Bronchial epithelial cell (primary cell): Measurements from ENCODE around the gene CACNA1S. TPM values are rescaled to one million over a fixed set of nuclear protein-coding genes. Genes with fewer than 3 reads are reported as not detected.

Source experiments
- DNase-seq: peaks from one replicate; pipeline ENCODE4 v3.0.0-alpha.2; 2010; ENCODE audit warnings: low read depth
- FAIRE-seq: peaks from 2 replicates; lab custom pipeline; 2011; peaks lifted over from hg19 to GRCh38; lab: Jason Lieb, UNC
- H3K27me3 ChIP-seq: 2 replicates; pipeline ENCODE4 v1.5.1; 2011; ENCODE audit warnings: low read length; ENCODE audit not compliant: control insufficient read depth, insufficient read depth
- H3K36me3 ChIP-seq: 2 replicates; pipeline ENCODE4 v1.5.1; 2011; ENCODE audit warnings: low read length; ENCODE audit not compliant: control insufficient read depth, insufficient read depth
- H3K4me3 ChIP-seq: 2 replicates; pipeline ENCODE4 v1.5.1; 2011; ENCODE audit warnings: mild to moderate bottlenecking, low read depth, low read length, control low read depth
- total RNA-seq: library from RNA; depleted of rRNA; stranded (reverse); fragments of >200 nt; gene quantifications from 2 replicates; pipeline ENCODE4 v1.2.1, GENCODE V29; 2014
- TF ChIP-seq, protein P1 (sequence below): IDR thresholded peaks from 2 replicates; pipeline ENCODE4 v1.5.1; 2011; ENCODE audit warnings: mild to moderate bottlenecking, moderate library complexity, low read length, control low read depth, inconsistent platforms; ENCODE audit not compliant: insufficient read depth, severe bottlenecking

Gene CACNA1S
- total RNA-seq, 1 donor from 2014 or later, result not detected

DNA sequence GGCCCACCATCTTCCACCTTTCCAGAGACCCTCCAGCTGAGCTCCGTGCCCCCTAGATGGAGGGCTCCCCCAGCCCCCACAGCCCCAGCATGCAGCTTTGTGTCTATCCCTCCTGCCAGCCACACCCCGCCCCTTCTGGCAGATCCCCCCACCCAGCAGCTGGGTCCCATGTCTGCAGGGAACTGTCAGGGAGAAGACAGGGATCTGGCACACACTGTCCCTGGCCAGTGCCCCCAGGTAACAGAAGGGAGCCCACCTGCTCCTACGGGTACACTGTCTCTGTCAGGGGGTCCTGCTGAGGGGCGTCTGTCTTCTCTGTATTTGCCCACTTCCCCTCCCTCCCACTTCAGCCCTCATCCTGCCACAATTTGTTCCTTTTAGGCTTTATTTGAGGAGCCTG lies 77.6 kb downstream of the CACNA1S start:
- H3K27me3 ChIP-seq, result peaks cover 3% of the 10 kb centered on the region
- no peak overlapping the region for H3K4me3 ChIP-seq
- FAIRE-seq, result no peak
- no peak for DNase-seq
- TF ChIP-seq, protein P1, sequence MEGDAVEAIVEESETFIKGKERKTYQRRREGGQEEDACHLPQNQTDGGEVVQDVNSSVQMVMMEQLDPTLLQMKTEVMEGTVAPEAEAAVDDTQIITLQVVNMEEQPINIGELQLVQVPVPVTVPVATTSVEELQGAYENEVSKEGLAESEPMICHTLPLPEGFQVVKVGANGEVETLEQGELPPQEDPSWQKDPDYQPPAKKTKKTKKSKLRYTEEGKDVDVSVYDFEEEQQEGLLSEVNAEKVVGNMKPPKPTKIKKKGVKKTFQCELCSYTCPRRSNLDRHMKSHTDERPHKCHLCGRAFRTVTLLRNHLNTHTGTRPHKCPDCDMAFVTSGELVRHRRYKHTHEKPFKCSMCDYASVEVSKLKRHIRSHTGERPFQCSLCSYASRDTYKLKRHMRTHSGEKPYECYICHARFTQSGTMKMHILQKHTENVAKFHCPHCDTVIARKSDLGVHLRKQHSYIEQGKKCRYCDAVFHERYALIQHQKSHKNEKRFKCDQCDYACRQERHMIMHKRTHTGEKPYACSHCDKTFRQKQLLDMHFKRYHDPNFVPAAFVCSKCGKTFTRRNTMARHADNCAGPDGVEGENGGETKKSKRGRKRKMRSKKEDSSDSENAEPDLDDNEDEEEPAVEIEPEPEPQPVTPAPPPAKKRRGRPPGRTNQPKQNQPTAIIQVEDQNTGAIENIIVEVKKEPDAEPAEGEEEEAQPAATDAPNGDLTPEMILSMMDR, result no peak
- no peaks in the 10 kb centered on the region for H3K36me3 ChIP-seq

DNA sequence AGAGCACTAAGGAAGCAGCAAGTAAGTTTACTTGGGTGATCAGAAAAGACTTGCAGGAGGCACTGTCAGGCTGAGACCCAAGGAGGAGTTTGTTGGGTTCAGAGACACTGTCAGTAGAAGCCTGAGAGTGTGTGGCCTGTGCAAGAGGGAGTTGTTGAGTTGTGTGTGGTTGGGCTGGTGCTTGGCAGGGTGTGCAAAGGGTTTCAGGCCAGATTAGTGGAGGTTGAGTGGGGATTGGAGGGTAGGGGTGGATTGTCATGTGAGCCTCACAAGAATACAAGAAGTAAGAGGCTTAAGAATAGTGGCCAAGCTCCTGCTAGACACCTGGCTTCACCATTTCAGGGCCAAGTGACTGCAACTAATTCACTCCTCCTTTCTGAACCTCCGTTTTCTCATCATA lies 79.8 kb downstream of the CACNA1S start:
- FAIRE-seq, result no peak
- H3K27me3 ChIP-seq, result peaks cover 2% of the 10 kb centered on the region

DNA sequence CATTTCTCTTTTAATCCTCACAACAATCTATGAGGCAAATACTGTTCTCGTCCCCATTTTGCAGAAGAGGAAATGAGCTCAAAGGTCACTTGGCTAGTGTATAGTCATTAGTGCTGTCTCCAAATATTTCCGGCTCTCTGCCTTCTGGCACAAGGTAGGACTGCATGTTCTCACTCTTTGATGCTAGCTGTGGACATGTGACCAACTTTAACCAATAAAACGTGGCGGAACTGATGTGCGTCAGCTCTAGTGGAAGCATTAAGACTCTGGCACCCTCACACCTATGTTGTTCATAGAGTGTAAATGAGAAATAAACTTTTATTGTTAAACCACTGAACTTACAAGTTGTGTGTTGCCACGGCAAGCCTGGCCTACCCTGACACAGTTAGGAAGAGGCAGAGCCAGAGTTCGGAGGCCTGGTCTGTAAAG lies 83.8 kb downstream of the CACNA1S start:
- FAIRE-seq (no peak), DNase-seq (no peak)
- TF ChIP-seq, protein P1, result no peak
- Histone ChIP-seq H3K36me3 (no peaks in the 10 kb centered on the region), H3K27me3 (no peaks in the 10 kb centered on the region), H3K4me3 (no peak overlapping the region)

More for the DNA sequence above, 79.8 kb downstream of the CACNA1S start:
- Histone ChIP-seq H3K4me3 (no peak overlapping the region), H3K36me3 (no peaks in the 10 kb centered on the region)
- no peak for DNase-seq
- TF ChIP-seq, protein P1, result no peak

DNA sequence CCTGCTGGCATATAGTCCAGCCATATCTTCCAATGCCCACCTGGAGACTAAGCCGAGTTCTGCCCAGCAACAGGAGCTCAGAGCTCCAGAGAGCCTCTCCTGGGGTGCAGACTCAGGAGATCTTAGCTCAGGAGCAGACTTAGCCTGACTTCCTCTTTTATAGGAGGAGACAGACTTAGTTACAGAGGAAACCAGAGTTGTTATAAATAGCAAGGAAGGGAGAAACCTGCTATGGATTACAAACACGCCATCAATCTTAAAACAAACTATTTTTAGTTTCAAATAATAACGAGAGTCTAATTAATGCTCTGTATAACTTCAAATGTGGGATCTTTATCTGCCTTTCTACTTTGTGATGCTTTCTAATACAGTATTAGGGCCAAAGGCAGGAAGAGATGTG lies 85.4 kb downstream of the CACNA1S start:
- H3K36me3 ChIP-seq, result no peaks in the 10 kb centered on the region
- TF ChIP-seq, protein P1, result no peak
- FAIRE-seq (no peak), DNase-seq (no peak)
- no peaks in the 10 kb centered on the region for H3K27me3 ChIP-seq
- no peak overlapping the region for H3K4me3 ChIP-seq

DNA sequence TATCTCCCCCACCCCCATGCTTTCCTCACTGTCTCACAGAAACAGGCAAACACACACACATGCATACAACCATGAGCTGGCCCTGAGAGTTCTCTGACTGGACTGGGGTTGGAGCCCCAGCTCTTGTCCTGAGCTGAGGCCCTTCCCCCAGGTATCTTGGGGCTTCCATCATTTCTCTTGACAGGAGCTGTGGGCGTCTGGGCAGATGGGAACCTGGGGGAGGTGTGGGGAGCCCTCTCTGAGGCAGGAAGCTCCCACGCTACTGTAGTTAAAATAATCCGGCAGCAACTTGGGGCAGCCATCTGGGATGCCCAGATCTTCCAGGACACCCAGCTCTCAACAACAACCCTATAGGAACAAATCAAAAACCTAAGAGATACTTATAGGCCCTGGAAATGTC lies 86.0 kb downstream of the CACNA1S start:
- H3K27me3 ChIP-seq, result no peaks in the 10 kb centered on the region
- TF ChIP-seq, protein P1, result no peak
- FAIRE-seq, result no peak

DNA sequence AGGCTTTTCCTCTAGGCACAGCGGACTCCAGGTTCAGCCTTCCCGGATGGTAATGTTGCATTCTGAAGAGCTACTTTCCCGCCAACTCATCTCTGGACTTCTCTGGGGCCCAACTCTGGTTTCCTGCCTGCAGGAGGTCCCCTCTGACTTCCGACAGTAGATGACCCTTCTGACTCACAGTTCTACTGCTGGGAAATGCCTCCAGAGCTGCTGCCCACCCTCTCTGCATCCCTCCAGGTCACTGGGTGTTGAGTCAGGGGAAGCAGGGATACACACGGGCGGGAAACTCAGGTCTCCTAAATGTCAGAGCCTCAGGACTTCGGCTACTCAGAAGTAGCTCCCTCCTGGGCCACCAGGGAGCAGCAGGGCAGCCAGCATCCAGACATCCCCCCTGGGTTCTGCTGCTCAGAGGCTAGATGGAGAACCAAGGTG lies 86.6 kb downstream of the CACNA1S start:
- Histone ChIP-seq H3K36me3 (no peaks in the 10 kb centered on the region), H3K4me3 (no peak overlapping the region), H3K27me3 (no peaks in the 10 kb centered on the region)
- TF ChIP-seq, protein P1, result peak; percentile 27
- DNase-seq, result no peak
- no peak for FAIRE-seq

More for the DNA sequence above, 86.0 kb downstream of the CACNA1S start:
- Histone ChIP-seq H3K36me3 (no peaks in the 10 kb centered on the region), H3K4me3 (no peak overlapping the region)
- DNase-seq, result no peak
